Measurements from ENCODE around the gene CSNK1A1L. TPM values are rescaled to one million over a fixed set of nuclear protein-coding genes. Genes with fewer than 3 reads are reported as not detected.
"Not testable (repeated sequence)": the region's sequence is repeated elsewhere in the genome, so short reads cannot be mapped to it uniquely, and the experiment has no call there.

CSNK1A1L gene
- total RNA-seq, 2 experiments from 2014 or later = not detected

DNA sequence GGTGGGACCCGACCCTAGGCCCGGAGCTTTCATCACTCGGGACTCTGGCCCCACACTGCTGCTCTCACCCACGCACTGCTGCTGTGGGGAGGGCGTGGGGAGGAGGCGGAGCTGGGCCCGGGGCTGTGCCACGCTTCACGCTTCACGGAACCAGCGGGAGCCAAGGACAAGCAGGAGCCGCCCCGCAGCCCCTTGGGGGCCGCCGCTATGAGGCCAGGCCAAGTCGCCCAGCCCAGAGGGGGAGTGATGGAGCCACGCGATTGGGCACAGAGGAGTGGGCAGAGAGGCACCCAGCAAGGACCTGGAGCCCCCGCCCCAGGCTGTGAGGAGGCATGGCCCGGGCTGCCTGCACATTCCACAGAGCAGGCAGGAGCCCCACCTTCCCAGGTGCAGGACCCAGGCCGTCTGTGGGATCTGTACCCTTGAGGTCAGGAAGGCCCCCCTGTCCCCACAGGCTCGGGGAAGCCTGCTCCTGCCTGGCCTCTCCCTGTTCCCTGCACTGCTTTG is 35.8 kb downstream of the CSNK1A1L start:
- POLR2A ChIA-PET = no interaction called here
- Mint-ChIP-seq H3K9me3 (no peaks in the 10 kb centered on the region), H3K4me1 (no peaks in the 10 kb centered on the region), H3K36me3 (ENCODE audit: low read depth) (no peaks in the 10 kb centered on the region), H3K4me3 (no peak overlapping the region), H3K27me3 (no peaks in the 10 kb centered on the region), H3K27ac (no peak overlapping the region)
- CTCF ChIA-PET = interaction anchor here (1.2 kb wide), 1 partner anchor 22 kb away, joined by 3 read pairs; no protein-coding TSS in a partner anchor
- no peak for DNase-seq

DNA sequence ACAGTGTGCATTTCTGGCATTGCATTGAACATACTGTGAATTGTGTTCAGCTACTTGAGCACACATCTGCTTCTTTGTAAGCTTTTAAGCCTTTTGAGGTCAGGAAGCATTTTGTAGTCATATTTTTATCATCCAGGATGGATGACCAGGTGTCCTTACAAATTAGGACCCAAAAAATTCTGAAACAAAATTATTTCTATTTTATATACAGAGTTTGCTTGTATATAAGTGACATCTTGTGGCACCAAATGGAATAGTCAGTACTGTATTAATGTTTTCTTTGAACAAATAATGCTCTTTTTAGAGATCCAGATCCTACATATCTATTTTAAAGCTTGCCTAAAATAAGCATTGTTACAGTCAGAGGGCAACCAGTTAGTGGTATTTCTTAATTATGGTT is 36.5 kb downstream of the CSNK1A1L start:
- Mint-ChIP-seq H3K36me3 (ENCODE audit: low read depth) (no peaks in the 10 kb centered on the region), H3K4me1 (no peaks in the 10 kb centered on the region), H3K4me3 (no peak overlapping the region), H3K9me3 (no peaks in the 10 kb centered on the region), H3K27me3 (peaks cover 4% of the 10 kb centered on the region), H3K27ac (no peak overlapping the region)
- DNase-seq = no peak
- POLR2A ChIA-PET = no interaction called here
- CTCF ChIA-PET = interaction anchor here (1.2 kb wide), 1 partner anchor 22 kb away, joined by 3 read pairs; no protein-coding TSS in a partner anchor

DNA sequence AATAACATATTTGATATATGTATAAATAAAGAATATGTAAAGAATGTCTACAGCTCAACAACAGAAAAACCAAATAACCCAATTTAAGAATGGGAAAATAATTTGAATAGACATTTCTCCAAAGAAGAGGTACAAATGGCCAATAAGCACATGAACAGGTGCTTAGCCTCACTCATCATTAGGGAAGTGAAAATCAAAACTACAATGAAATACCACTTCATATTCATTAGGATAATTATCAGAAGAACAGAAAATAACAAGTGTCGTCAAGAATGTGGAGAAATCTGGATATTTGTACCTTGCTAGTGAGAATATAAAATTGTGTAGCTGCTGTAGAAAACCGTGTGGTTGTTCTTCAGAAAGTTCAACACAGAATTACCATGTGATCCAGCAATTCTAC is 37.6 kb downstream of the CSNK1A1L start:
- ChIA-PET CTCF (interaction anchor here (0.5 kb wide), 1 partner anchor 68 kb away, joined by 4 read pairs; no protein-coding TSS in a partner anchor), POLR2A (no interaction called here)
- Mint-ChIP-seq H3K27me3 (peaks cover 4% of the 10 kb centered on the region), H3K4me3 (no peak overlapping the region), H3K36me3 (ENCODE audit: low read depth) (no peaks in the 10 kb centered on the region), H3K4me1 (no peaks in the 10 kb centered on the region), H3K9me3 (no peaks in the 10 kb centered on the region), H3K27ac (no peak overlapping the region)
- no peak for DNase-seq

DNA sequence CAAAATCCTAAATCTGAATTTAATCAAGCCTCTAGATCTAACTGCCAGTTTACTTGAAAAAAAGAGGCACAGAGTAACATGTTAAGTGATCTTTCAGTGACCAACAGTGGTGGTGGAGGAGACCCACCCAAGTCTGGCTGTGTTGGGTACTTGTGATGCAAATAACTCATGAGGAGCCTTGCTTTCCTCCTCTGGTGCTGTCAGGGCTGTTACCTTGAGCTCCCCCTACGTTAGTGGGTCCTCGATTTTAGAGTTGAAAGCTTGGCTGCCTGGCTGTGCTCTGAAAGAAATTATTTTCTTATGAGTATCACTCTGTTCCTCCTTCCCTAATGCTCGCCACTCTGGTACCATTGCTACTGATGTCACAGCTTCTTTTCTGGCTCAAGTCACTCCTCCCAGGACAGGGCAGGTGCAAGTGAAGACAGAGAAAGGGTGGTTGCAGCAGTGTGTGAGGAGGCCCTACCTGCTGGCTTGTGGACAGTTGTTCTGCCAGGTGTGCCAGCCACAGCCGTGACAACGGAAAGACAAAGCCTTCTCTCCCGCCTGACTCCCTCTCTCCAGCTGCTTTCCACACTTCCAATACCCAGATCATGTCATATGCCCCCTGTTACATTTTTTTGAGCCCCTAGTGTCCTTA is 39.5 kb downstream of the CSNK1A1L start:
- Mint-ChIP-seq H3K4me1 (no peaks in the 10 kb centered on the region), H3K4me3 (no peak overlapping the region), H3K27me3 (peaks cover 4% of the 10 kb centered on the region), H3K27ac (no peak overlapping the region), H3K36me3 (ENCODE audit: low read depth) (no peaks in the 10 kb centered on the region), H3K9me3 (no peaks in the 10 kb centered on the region)
- ChIA-PET POLR2A (no interaction called here), CTCF (no interaction called here)
- DNase-seq = no peak

DNA sequence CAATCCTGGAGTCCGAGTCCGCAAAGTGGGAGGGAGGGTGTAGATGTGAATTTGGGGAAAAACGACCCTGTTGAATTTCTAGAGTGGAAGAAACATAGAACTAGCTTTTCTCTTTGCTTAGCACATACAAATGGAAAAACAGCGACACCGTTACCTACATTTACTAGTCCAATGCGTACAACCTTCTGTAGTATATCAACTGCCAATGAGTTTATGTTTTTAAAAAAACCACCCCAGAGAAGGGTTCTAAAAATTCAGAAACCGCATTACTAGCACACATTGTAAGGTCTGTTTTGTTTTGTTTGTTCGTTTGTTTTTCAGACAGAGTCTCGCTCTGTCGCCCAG is 45.6 kb downstream of the CSNK1A1L start:
- peak overlapping the region; percentile 94 for H3K4me3 Mint-ChIP-seq
- no peaks in the 10 kb centered on the region for H3K9me3 Mint-ChIP-seq
- no peak for DNase-seq
- ChIA-PET CTCF (no interaction called here), POLR2A (no interaction called here)
- H3K27me3 Mint-ChIP-seq = peaks cover 4% of the 10 kb centered on the region
- H3K36me3 Mint-ChIP-seq (ENCODE audit: low read depth) = peaks cover 22% of the 10 kb centered on the region
- peak overlapping the region; percentile 99 for H3K27ac Mint-ChIP-seq
- peaks cover 35% of the 10 kb centered on the region for H3K4me1 Mint-ChIP-seq

DNA sequence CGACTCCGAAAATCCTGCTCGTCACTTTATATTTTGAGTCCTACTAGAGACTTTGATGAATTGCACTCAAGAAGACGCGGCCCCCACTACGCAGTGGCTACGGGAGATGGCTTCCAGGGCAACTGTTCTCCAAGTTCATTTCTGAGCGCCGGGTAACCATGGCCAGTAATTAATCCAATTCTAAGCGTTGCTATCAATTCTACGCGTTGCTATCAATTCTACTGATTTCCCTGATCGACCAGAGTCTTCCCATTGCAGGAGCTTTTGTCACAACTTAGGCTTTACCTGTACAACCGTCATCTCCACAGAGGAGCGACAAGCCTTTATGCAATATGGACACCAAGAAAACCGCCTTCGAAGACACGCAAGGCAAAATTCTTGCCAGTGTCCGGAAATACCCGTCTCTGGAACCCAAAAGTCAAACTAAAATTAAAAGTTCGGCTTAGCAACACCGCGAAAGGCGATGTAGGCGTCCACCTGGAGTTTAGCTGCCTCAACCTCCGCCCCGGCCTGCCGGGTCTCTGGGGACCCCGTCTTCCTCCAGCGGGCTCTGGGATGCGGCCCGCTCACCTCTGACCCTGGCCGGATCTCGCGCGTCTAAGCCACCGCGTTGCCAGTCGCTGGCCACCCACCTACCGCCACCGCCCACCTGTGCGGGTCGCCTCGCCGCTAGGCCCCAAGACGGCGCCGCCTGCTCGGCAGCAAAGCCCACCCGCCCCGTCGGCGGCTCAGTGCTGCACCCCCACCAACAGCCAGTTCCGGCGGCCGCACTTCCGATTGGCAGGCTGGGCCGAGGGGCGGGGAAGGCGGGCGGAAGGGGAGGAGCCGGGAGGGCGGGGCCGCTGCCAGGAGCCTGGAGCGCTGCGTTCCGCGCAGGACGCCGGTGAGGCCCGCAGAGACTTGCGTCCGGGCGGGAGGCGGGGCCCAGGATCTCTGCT is 46.3 kb downstream of the CSNK1A1L start, which contains the start of gene SUPT20H:
Gene SUPT20H, minus strand, starts transcription at position 779 of the 938 bp plus-strand sequence. CDS start 8,198 bp downstream, outside the sequence.
- Mint-ChIP-seq H3K4me3 (peak within 1 kb of the TSS; percentile 94), H3K27me3 (peaks cover under 1% of the 10 kb centered on the region), H3K9me3 (no peaks in the 10 kb centered on the region), H3K4me1 (peaks cover 37% of the 10 kb centered on the region), H3K36me3 (ENCODE audit: low read depth) (peaks cover 26% of the 10 kb centered on the region), H3K27ac (peak within 1 kb of the TSS; percentile 99)
- peak; percentile 92 for DNase-seq
- ChIA-PET POLR2A (no interaction called here), CTCF (no interaction called here)

DNA sequence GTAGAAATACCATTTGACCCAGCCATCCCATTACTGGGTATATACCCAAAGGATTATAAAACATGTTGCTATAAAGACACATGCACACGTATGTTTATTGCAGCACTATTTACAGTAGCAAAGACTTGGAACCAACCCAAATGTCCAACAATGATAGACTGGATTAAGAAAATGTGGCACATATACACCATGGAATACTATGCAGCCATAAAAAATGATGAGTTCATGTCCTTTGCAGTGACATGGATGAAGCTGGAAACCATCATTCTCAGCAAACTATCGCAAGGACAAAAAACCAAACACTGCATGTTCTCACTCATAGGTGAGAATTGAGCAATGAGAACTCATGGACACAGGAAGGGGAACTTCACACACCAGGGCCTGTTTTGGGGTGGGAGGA is 49.2 kb downstream of the CSNK1A1L start:
- H3K9me3 Mint-ChIP-seq, POLR2A ChIA-PET, DNase-seq, H3K27me3 Mint-ChIP-seq, H3K4me3 Mint-ChIP-seq, H3K27ac Mint-ChIP-seq: not testable (repeated sequence)
- CTCF ChIA-PET = interaction anchor here (1.0 kb wide), 1 partner anchor 58 kb away, joined by 3 read pairs; the partner anchor contains the start of gene ALG5
- H3K36me3 Mint-ChIP-seq (ENCODE audit: low read depth) = peaks cover 48% of the 10 kb centered on the region
- H3K4me1 Mint-ChIP-seq = peaks cover 58% of the 10 kb centered on the region

Other genes starting within 250 kb of the CSNK1A1L start
- not detected for gene SMAD9, start 185.4 kb downstream of the CSNK1A1L start, total RNA-seq
- gene ALG5, start 106.3 kb downstream of the CSNK1A1L start, total RNA-seq = 10 to 100 TPM; 29.8 to 33.9 TPM
- gene EXOSC8, start 104.9 kb downstream of the CSNK1A1L start, total RNA-seq = 100 to 1,000 TPM in 1 of 2 experiments, 10 to 100 TPM in 1; 94.9 to 105 TPM
- gene SUPT20H, start 46.0 kb downstream of the CSNK1A1L start, total RNA-seq = 10 to 100 TPM; 74.1 to 79.8 TPM

Data from activated CD4-positive, alpha-beta T cell treated with anti-CD3 and anti-CD28 coated beads, Interleukin-2, amount 10 ng/mL, durations not matched to agents 7 days and 5 days (primary cell).